Skin epidermis (tissue), 12 donors: ENCODE measurements around the gene DHX30.
"Not testable (repeated sequence)": the region's sequence is repeated elsewhere in the genome, so short reads cannot be mapped to it uniquely, and the experiment has no call there.

ENCODE experiments used
- H3K27ac ChIP-seq, 21 experiments: fragments of 200-600 bp; sonication (generic) in 11 of 21; one replicate each; pipeline ENCODE4 v1.5.0; 2020; ENCODE audit warnings: mild to moderate bottlenecking in 3 of 21, inconsistent platforms in 2 of 21, moderate library complexity in 2 of 21
- H3K4me3 ChIP-seq, 7 experiments: fragments of 200-600 bp; sonication (generic) in 2 of 7; one replicate each; pipeline ENCODE4 v1.5.0; 2020; ENCODE audit warnings: inconsistent platforms in 2 of 7, mild to moderate bottlenecking in 2 of 7, moderate library complexity in 1 of 7

Gene DHX30, protein sequence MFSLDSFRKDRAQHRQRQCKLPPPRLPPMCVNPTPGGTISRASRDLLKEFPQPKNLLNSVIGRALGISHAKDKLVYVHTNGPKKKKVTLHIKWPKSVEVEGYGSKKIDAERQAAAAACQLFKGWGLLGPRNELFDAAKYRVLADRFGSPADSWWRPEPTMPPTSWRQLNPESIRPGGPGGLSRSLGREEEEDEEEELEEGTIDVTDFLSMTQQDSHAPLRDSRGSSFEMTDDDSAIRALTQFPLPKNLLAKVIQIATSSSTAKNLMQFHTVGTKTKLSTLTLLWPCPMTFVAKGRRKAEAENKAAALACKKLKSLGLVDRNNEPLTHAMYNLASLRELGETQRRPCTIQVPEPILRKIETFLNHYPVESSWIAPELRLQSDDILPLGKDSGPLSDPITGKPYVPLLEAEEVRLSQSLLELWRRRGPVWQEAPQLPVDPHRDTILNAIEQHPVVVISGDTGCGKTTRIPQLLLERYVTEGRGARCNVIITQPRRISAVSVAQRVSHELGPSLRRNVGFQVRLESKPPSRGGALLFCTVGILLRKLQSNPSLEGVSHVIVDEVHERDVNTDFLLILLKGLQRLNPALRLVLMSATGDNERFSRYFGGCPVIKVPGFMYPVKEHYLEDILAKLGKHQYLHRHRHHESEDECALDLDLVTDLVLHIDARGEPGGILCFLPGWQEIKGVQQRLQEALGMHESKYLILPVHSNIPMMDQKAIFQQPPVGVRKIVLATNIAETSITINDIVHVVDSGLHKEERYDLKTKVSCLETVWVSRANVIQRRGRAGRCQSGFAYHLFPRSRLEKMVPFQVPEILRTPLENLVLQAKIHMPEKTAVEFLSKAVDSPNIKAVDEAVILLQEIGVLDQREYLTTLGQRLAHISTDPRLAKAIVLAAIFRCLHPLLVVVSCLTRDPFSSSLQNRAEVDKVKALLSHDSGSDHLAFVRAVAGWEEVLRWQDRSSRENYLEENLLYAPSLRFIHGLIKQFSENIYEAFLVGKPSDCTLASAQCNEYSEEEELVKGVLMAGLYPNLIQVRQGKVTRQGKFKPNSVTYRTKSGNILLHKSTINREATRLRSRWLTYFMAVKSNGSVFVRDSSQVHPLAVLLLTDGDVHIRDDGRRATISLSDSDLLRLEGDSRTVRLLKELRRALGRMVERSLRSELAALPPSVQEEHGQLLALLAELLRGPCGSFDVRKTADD

DNA sequence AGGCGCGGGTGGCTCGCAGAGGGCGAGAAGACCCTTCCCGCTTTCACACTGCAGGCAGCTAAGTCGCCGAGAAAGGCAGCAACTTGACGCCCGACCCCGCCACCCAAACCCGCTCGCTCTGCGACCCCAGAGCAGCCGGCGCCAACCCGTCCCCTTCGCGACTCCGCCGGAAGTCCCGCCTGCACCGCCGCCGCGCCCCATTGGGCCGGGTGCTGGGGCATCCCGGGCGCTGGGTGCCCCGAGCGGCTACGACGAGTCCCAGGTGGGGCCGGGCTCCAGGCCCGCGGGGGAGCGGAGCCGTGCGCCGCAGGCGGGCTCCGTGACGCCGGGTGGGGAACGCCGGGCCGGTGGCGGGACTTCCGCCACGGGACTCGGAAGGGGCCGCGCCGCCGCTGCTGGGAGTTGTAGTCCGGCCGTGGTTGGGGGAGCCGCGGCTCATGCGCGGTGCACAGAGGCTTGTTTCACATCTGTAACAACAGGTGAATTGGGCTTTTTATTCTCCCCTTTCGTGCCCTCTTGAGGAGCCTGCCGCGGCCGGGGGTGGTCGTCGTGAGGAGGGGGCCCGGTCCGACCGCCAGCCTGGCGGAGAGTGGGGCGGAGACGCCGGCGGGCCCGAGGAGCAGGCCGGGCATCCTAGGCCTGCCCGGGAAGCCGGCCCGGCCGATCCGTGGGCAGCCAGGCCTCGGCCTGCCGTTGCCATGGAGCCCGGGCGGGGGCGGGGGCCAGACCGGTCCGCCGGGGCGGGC lies at the start of gene DHX30:
Gene DHX30 (plus strand): TSS at position 405 of the 746 bp plus-strand sequence. CDS start 7,546 bp downstream, outside the sequence.
- H3K4me3 ChIP-seq = peak within 1 kb of the TSS; percentile 74 to 97 (median 80)
- peak within 1 kb of the TSS; percentile 88 to 99 (median 96) for H3K27ac ChIP-seq

DNA sequence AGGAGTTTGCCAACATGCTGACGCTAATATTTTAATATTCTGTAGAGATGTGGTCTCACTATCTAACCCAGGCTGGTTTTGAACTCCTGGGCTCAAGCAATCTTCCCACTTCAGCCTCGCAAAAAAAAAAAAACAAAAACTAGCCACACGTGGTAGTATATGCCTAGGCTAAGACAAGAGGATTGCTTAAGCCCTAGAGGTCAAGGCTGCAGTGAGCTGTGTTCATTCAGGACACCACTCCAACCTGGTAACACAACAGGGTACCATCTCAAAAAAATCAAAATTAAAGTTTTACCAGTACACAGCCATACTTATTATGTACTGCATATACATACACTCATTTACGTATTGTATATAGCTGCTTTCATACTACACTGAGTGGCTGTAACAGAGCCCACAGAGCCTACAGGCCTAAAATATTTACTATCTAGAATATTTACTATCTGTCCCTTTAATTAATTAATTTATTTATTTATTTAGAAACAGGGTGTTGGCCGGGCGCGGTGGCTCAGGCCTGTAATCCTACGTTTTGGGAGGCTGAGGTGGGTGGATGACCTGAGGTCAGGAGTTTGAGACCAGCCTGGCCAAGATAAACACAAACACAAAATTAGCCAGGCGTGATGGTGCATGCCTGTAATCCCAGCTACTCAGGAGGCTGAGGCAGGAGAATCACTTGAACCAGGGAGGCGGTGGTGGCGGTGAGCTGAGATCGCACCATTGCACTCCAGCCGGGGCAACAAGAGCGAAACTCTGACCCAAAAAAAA lies 44.5 kb upstream of the DHX30 start:
- no peak overlapping the region for H3K27ac ChIP-seq
- H3K4me3 ChIP-seq = no peak overlapping the region

DNA sequence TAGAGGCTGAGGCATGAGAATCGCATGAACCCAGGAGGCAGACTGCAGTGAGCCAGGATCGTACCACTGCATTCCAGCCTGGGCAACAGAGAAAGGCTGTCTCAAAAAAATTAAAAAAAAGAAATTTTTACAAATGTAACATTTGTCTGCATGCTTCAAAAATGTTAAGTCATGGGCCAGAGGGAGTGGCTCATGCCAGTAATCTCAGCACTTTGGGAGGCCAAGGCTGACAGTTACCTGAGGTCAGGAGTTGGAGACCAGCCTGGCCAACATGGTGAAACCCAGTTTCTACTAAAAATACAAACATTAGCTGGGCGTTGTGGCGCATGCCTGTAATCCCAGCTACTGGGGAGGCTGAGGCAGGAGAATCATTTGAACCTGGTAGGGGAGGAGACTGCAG lies 42.7 kb upstream of the DHX30 start:
- not testable (repeated sequence) for H3K4me3 ChIP-seq, H3K27ac ChIP-seq

DNA sequence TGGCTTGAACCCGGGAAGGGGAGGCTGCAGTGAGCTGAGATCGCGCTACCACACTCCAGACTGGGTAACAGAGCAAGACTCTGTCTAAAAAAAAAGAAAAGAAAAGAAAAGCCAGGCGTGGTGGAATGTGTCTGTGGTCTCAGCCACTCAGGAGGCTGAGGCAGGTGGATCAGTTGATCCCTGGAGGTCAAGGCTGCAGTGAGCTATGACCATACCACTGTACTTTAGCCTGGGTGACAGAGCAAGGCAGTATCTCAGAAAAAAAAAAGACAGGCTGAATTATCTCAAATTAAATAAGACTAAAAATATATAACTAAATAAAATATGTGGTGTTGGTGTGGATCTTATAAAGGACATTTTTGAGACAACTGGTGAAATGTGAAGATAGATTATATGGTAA lies 41.9 kb upstream of the DHX30 start:
- H3K27ac ChIP-seq = no peak overlapping the region
- H3K4me3 ChIP-seq = no peak overlapping the region

DNA sequence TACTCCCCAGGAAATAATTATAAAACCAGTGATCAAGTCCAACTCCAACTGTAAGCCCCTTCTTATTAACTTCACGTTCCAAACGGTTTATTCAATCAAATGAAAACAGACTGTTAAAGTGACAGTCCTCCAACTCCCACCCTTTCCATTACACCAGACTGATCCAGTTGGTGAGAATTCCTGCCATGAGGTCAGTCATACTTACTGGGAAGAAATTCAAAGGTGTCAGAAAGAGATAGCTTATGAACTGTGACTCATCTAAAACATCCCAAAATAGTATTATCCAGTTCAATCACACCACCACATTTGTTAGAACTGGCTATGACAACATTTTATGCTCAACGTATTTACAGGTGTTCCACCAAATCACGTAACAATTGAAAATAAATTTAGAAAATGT lies 40.7 kb upstream of the DHX30 start:
- Histone ChIP-seq H3K27ac (peak overlapping the region in 1 of 21 experiments; percentile 31), H3K4me3 (no peak overlapping the region)

DNA sequence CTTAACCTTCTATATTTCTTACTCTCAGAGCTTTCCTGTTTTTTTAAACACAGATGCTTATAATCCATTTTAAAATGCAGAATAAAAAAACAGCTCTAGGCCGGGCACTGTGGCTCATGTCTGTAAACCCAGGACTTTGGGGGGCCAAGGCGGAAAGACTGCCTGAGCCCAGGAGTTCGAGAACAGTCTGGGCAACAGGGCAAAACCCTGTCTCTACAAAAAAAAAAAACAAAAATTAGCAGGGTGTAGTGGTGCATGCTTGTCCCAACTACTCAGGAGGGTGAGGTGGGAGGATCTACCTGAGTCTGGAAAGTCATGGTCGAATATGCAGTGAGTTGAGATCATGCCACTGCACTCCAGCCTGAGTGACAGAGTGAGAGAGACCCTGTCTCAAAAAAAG lies 36.8 kb upstream of the DHX30 start:
- Histone ChIP-seq H3K4me3 (no peak overlapping the region), H3K27ac (no peak overlapping the region)

DNA sequence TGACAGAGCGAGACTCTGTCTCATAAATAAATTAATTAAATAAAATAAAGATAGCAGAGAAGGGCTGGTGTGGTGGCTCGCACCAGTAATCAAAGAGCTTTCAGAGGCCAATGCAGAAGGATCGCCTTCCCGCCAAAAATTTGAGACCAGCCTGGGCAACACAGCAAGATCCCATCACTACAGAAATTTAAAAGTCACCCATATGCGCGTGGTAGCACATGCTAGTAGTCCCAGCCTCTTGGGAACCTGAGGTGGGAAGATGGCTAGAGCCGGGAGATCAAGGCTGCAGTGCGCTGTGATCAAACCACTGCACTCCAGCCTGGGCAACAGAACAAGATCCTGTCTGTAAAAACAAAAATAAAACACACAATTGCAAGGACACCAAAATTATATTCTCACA lies 30.9 kb upstream of the DHX30 start:
- no peak overlapping the region for H3K4me3 ChIP-seq

DNA sequence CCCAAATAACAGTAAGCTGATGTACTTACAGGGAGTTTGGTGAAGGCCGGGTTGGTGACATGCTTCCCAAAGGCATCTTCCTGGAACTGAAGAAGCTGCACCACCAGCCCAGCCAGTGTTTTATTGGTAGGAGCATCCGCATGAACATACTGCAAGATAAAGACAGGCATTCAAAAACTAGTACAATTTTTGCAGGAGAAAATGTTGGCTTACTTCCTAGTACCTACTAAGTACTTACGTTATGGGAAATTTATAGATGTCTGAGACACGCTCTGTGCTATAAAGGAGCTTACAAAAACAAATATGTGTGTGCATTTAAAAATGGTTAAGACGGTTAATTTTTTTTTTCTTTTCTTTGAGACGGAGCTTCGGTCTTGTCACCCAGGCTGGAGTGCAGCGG lies 30.1 kb upstream of the DHX30 start:
- H3K4me3 ChIP-seq = no peak overlapping the region

More for the DNA sequence above, 30.9 kb upstream of the DHX30 start:
- no peak overlapping the region for H3K27ac ChIP-seq

DNA sequence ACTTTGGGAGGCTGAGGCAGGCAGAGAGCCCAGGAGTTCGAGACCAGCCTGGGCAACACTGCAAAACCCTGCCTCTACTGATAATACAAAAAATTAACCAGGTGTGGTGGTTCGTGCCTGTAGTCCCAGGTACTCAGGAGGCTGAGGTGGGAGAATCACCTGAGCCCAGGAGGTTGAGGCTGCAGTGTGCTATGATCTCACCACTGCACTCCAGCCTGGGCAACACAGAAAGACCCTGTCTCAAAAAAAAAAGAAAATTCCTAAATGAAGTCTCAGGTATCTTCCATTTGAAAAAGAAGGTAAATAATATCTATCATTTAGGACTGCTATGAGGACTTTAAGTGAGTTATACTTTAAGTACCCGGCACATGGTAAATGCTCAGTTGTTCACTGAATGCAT lies 24.2 kb upstream of the DHX30 start:
- H3K4me3 ChIP-seq = no peak overlapping the region
- H3K27ac ChIP-seq = peak overlapping the region in 1 of 21 experiments; percentile 43

More for the DNA sequence above, 30.1 kb upstream of the DHX30 start:
- no peak overlapping the region for H3K27ac ChIP-seq

DNA sequence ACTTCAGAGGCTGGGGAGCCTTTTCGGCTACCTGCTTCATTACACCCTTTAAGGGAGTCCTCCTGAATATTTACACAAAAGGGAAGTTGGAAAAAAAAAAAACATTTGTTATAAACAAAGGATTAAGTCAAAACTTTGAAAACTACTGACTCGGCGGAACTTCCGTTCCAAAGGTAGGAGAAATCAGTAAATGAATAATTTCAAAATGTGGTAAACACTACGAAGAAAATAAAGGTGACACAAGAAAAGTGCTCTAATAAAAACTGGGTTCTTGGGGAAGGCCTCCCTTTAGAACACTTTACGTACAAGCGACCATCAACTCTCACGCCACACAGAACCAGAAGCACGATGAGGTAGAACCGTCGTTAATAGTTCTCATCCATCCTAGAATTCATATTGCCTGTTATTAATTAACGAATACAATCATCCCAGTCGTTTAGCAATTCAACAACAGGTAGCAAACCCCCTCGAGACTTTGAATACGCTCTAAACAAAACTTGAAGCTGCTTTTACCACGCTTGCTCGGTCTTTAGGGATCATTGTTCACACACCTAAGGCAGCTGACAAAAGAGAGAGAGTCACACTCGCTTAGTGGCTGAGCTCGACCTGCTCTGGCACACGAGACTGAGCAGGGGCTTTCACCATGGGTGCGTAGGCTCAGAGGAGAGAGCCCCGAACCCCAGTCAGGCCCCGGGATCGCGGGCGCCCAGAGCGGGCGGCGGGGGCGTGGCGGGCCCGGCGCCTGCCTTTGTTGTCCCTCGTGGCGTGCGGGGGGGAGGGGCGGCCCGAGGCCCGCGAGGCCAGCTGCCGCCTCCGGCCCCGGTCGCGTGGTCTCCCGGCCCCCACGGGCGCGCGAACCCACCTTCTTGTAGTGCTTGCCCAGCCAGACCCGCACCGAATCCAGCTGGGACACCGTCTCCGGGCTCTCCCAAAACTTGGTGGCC lies 21.9 kb upstream of the DHX30 start:
- Histone ChIP-seq H3K4me3 (peak overlapping the region; percentile 78 to 94 (median 90)), H3K27ac (peak overlapping the region; percentile 89 to 99 (median 97))

DNA sequence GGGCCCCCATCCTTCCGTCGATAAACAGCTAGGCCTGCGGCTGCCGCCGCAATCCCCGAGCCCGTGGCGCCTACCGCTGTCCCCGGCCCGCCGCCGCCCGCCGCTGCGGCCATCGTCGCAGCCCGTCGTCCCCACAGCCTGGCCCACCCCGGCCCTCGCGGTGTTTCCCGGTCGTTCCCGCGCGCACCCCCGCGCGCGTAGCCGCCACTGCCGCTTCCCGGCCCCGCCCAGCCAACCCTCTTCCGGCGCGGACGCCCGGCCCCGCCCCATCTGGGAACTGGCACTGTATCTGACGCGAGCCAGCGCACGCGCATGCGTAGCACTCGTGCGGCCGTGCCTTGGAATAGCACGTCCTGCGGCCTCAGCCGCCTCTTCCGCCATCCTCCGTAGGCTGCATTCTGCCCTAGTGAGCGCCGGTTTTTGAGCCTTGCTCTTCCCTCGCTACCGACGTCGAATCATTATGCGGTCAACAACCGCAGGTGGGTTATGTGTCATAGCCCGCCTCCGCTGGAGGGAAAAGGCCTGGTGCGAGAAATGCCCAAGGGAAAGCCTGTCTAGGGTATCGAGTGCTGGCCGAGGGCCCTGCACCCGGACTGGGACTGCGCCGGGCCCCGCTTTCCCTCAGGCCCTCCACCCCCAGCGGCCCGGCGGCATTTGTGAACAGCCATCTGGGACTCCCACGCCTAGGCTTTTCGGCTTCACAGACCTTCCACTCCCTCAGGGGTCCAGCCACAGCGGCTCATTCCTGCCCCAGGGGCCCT lies 21.1 kb upstream of the DHX30 start, which contains the start of gene SMARCC1:
Gene SMARCC1 (minus strand): TSS at position 209 of the 761 bp plus-strand sequence. CDS start 96 bp downstream, at position 113.
- peak within 1 kb of the TSS; percentile 89 to 99 (median 97) for H3K27ac ChIP-seq

DNA sequence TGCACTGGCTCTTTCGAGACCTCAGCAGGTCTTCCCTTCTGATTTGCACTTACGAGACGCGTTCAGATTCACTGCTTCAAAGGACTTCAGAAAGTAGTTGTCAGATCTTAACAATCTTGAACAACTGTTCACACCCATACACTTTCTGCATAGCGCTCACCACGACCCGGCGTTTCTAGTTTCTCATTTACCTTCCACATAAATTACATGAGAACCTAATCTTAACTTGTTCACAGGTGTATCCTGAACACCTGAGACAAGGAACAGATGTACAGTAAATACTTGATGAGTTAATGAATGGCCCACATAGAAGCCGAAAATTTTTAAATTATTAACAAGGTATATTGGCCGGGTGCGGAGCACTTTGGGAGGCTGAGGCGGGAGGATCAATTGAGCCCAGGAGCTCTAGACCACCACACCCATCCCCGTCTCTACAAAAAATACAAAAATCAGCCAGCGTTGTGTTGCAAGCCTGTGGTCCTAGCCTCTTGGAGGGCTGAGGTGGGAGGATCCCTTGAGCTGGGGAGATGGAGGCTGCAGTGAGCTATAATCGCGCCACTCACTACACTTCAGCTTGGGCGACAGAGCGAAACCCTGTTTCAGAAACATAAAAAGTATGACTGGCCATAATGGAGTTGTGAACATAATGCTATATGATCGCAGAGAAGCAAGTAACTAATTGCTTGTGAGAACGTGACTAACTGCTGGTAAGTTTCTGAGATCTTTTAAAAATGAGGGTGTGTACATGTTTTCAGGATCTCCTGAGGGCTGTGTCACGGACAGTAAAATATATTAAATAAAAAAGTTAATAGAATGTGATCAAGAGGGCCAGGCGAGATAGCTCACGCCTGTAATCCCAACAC lies 20.3 kb upstream of the DHX30 start:
- Histone ChIP-seq H3K4me3 (peak overlapping the region; percentile 78 to 94 (median 90)), H3K27ac (peak overlapping the region; percentile 89 to 99 (median 97))

More for the DNA sequence above, 21.1 kb upstream of the DHX30 start, which contains the start of gene SMARCC1:
- peak within 1 kb of the TSS; percentile 78 to 94 (median 90) for H3K4me3 ChIP-seq

DNA sequence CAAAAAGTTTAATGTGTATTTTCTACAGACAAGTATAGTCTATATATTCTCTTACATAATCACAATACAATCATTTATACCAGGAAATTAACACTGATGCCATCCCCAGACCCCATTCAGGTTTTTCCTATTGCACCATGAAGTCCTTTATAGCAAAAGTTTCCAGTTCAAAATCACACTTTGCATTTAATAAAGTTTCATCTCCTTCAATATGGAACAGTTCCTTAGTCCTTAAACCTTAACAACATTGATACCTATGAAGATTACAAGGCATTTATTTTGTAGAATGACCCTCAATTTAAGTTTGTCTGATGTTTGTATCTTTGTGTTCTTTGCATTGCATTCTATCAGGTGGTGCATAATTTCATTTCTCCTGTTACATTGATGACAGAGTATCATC lies 19.3 kb upstream of the DHX30 start:
- Histone ChIP-seq H3K4me3 (no peak overlapping the region), H3K27ac (no peak overlapping the region)

DNA sequence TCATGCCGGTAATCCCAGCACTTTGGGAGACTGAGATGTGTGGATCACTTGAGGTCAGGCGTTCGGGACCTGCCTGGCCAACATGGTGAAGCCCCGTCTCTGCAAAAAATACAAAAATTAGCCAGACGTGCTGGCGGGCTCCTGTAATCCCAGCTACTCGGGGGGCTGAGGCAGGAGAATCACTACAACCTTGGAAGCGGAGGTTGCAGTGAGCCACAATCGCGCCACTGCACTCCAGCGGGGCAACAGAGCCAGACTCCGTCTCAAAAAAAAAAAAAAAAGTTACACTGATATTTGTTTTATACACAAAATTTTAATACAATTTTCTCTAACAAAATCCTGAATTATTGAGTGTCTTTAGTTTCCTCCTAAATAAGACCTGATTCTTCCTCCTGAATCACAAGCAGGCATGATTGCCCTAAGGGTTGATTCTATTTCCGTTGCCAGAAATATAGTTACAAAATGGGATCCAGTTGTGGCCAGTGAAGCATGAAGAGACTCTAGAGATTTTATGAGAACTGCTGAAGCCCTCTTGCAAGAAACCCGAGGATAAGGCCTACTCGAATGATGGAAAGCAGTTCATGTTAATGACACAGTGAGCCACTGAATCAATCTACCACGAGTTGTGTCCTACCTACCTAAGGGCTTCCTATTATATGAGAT lies 11.6 kb upstream of the DHX30 start:
- no peak overlapping the region for H3K27ac ChIP-seq
- H3K4me3 ChIP-seq = no peak overlapping the region

DNA sequence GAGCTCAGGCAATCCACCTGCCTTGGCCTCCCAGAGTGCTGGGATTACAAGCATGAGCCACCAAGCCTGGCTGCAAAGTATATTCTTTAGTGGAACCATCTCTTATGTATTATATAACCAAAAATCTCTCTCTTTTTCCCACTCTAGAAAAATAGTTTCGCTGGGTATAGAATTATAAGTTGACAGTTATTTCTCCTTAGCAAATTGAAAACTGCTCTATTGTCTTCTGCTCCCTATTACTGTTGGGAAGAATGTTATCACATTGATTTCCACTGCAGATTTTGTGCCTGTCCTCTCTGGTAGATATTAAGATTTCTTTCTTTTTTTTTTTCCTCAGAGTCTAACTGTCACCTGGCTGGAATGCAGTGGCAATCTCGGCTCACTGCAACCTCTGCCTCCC lies 10.2 kb upstream of the DHX30 start:
- H3K4me3 ChIP-seq = no peak overlapping the region

More for the DNA sequence above, 10.2 kb upstream of the DHX30 start:
- H3K27ac ChIP-seq = no peak overlapping the region
